Neural crest cell (in vitro differentiated cells): ENCODE measurements around the gene NFKBIL1. TPM values are rescaled to one million over a fixed set of nuclear protein-coding genes. Genes with fewer than 3 reads are reported as not detected.
"Not testable (repeated sequence)": the region's sequence is repeated elsewhere in the genome, so short reads cannot be mapped to it uniquely, and the experiment has no call there.

Experiments used
- DNase-seq: peaks from one replicate; pipeline ENCODE4 v3.0.0; 2021; ENCODE audit warnings: low read depth, mixed read lengths, low spot score
- H3K27ac Mint-ChIP-seq: one replicate; pipeline ENCODE4 v1.8.0; 2021; ENCODE audit warnings: mild to moderate bottlenecking, mixed read lengths; ENCODE audit not compliant: unreplicated experiment
- H3K27me3 Mint-ChIP-seq: 2 replicates; pipeline ENCODE4 v1.8.0; 2021; ENCODE audit warnings: low read depth, mild to moderate bottlenecking, mixed read lengths
- H3K36me3 Mint-ChIP-seq: 2 replicates; pipeline ENCODE4 v1.8.0; 2021; ENCODE audit warnings: low read depth, mild to moderate bottlenecking, mixed read lengths
- H3K4me1 Mint-ChIP-seq: 2 replicates; pipeline ENCODE4 v1.8.0; 2021; ENCODE audit warnings: mixed read lengths
- H3K4me3 Mint-ChIP-seq: one replicate; pipeline ENCODE4 v1.8.0; 2021; ENCODE audit warnings: mild to moderate bottlenecking, mixed read lengths
- H3K9me3 Mint-ChIP-seq: 2 replicates; pipeline ENCODE4 v1.8.0; 2021; ENCODE audit warnings: mixed read lengths
- CTCF ChIP-seq: fragments of 200-600 bp; sonication (generic); conservative IDR thresholded peaks from 2 replicates; pipeline ENCODE4 v1.5.0; 2021; ENCODE audit warnings: antibody characterized with exemption, mild to moderate bottlenecking
- long read RNA-seq: library from polyadenylated mRNA; unstranded; transcript quantifications from one replicate; pipeline ENCODE4 v2.0.0, GENCODE V29; 2020
- total RNA-seq: library from RNA; stranded (reverse); gene quantifications from 2 replicates; pipeline ENCODE4 v1.2.1, GENCODE V29; 2021

NFKBIL1 gene
- 25.7 and 28.6 TPM in 2 replicates for total RNA-seq
- long read RNA-seq, result 0 reads

DNA sequence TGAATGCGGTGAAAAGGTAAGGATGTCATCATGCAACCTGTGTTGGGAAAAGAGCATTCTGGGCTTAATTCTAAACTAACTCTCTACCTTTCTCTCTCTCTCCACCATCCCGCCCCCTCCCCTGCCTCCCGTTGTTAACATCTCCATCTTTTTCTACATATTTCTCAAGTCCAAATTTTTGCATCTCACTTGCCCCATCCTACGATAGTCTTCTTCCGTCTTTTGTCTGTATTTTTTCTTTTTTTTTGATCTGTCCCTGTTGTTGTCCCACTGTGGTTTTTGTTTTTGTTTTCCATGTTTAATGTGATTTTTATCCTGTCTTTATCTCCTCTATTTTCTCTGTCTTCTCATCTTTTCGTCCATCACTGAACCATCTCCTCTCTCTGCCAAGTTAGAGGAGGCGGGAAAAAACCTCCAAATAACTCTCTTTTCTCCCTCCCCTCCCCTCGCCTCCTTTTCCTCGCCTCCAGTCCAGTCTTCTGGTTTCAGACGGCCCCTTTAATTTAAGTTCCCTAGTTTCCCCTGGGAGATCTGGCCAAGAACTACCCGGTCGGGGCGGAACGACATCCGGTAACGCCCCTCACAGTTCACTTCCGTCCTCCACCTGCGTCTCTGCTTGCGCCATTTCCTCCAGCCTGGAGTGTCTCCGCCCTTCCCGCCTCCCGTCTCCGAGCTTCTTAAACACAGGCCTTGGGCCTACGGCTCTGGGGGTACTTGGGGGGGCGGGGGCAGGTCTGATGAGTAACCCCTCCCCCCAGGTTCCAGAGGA, at the start of gene NFKBIL1:
Gene NFKBIL1 (plus strand): TSS at position 651 of the 769 bp plus-strand sequence. CDS start 87 bp downstream, at position 738.
- Mint-ChIP-seq H3K36me3 (no peaks in the 10 kb centered on the region), H3K4me1 (peaks cover 46% of the 10 kb centered on the region), H3K27ac (peak within 1 kb of the TSS; percentile 91), H3K4me3 (peak within 1 kb of the TSS; percentile 87), H3K27me3 (no peaks in the 10 kb centered on the region), H3K9me3 (no peaks in the 10 kb centered on the region)
- DNase-seq, result peak; percentile 79
- peak; percentile 7 for TF ChIP-seq CTCF

DNA sequence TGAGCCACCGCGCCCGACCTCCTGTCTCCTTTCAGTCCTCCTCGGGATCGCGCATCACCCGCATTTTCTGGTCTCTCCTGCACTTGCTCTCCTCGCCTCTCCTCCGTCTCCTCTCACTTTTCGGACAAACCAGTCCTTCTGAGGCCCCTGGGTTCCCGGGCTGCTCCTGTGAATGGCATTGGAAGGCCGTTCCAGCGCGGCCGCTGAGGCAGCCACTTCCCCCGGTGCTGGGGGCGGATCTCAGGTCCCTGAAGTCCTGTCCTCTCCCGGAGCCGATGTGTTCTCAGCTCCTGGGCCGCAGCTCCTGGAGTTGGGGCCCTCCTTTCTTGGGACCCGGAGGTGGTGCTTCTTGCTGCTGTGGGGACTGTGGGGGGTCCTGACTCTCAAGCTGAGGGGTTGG, 48.7 kb upstream of the NFKBIL1 start:
- Mint-ChIP-seq H3K9me3 (peaks cover 3% of the 10 kb centered on the region), H3K27ac (no peak overlapping the region), H3K36me3 (no peaks in the 10 kb centered on the region), H3K27me3 (peaks cover 98% of the 10 kb centered on the region), H3K4me1 (peaks cover 22% of the 10 kb centered on the region), H3K4me3 (peak overlapping the region; percentile 82)
- TF ChIP-seq CTCF, result no peak
- no peak for DNase-seq

- not testable (repeated sequence) for H3K4me3 Mint-ChIP-seq, DNase-seq, H3K36me3 Mint-ChIP-seq, H3K9me3 Mint-ChIP-seq, H3K27ac Mint-ChIP-seq
- Mint-ChIP-seq H3K4me1 (peaks cover 20% of the 10 kb centered on the region), H3K27me3 (peaks cover 95% of the 10 kb centered on the region)
These were observed 47.8 kb upstream of the NFKBIL1 start for GRCh38 chr6:31499648-31500047.

DNA sequence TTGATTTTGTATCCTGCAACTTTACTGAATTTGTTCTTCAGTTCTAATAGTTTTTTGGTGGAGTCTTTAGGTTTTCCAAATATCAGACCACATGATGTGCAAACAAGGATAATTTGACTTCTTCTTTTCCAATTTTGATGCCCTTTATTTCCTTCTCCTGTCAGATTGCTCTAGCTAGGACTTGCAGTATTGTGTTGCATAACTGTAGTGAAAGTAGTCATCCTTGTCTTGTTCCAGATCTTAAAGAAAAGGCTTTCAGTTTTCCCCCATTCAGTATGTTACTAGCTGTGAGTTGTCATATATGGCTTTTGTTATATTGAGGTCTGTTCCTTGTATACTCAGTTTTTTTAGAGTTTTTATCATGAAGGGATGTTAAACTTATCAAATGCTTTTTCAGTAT, 44.8 kb upstream of the NFKBIL1 start:
- Mint-ChIP-seq H3K4me1 (peaks cover 9% of the 10 kb centered on the region), H3K9me3 (peaks cover 3% of the 10 kb centered on the region), H3K4me3 (no peak overlapping the region), H3K27me3 (peaks cover 83% of the 10 kb centered on the region), H3K36me3 (no peaks in the 10 kb centered on the region), H3K27ac (no peak overlapping the region)
- no peak for DNase-seq
- no peak for TF ChIP-seq CTCF

DNA sequence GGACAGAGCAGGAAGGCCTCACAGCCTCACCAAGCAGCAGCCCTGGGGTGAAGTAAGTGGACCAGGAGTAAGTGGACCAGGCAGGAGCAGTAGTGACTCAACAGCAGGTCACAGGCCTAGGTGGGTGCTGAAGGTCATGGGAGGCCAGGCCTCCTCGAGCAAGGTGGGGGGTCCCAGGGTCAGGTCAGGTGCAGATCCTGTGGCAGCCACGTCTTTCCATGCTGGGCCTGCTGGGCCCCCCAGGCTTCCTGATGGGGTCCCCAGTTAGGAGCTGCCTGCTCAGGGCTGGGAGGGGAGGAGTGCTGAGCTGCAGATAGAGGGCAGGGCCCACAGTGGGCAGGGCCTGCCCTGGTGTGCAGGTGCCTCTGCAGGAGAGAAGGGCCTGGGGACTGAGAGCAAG, 38.4 kb upstream of the NFKBIL1 start:
- not testable (repeated sequence) for H3K36me3 Mint-ChIP-seq, H3K9me3 Mint-ChIP-seq, H3K4me3 Mint-ChIP-seq, H3K27ac Mint-ChIP-seq, DNase-seq, H3K4me1 Mint-ChIP-seq
- H3K27me3 Mint-ChIP-seq, result peaks cover 38% of the 10 kb centered on the region

GRCh38 chr6:31510007-31510406, 37.4 kb upstream of the NFKBIL1 start:
- peaks cover 35% of the 10 kb centered on the region for H3K27me3 Mint-ChIP-seq
- no peak overlapping the region for H3K4me3 Mint-ChIP-seq
- no peaks in the 10 kb centered on the region for H3K9me3 Mint-ChIP-seq
- H3K27ac Mint-ChIP-seq, result no peak overlapping the region
- no peak for TF ChIP-seq CTCF
- no peaks in the 10 kb centered on the region for H3K36me3 Mint-ChIP-seq
- no peak for DNase-seq
- no peaks in the 10 kb centered on the region for H3K4me1 Mint-ChIP-seq
